NCI-H2107 treated with DMSO at 0.1 percent for 48 hours (cell line): Measurements from ENCODE around the gene KCNQ1.
A peak's percentile ranks its signal among the peaks of the same experiment; 100 is the strongest.

ENCODE experiments used
- DNase-seq: peaks from one replicate; lab custom pipeline; 2025; ENCODE audit not compliant: unreplicated experiment; lab: John Stamatoyannopoulos, UW

Gene KCNQ1

GRCh38 chr11:2643746-2644145 is 198.9 kb downstream of the KCNQ1 start:
- DNase-seq, result no peak

GRCh38 chr11:2644844-2645778 is 200.3 kb downstream of the KCNQ1 start:
- DNase-seq, result no peak

GRCh38 chr11:2645779-2646118 is 200.9 kb downstream of the KCNQ1 start:
- DNase-seq, result no peak

- DNase-seq, result no peak
Measured at GRCh38 chr11:2647167-2647566, 202.4 kb downstream of the KCNQ1 start.

- no peak for DNase-seq
Measured at GRCh38 chr11:2647953-2648352, 203.1 kb downstream of the KCNQ1 start.

GRCh38 chr11:2649400-2649799 is 204.6 kb downstream of the KCNQ1 start:
- no peak for DNase-seq

- DNase-seq, result no peak
Measured at GRCh38 chr11:2649848-2650247, 205.0 kb downstream of the KCNQ1 start.

GRCh38 chr11:2650343-2650867 is 205.6 kb downstream of the KCNQ1 start:
- DNase-seq, result no peak

- DNase-seq, result no peak
Measured at GRCh38 chr11:2651054-2651617, 206.3 kb downstream of the KCNQ1 start.

GRCh38 chr11:2651826-2652271 is 207.0 kb downstream of the KCNQ1 start:
- no peak for DNase-seq

- DNase-seq, result no peak
Measured at GRCh38 chr11:2652333-2653197, 207.8 kb downstream of the KCNQ1 start.

- no peak for DNase-seq
Measured at GRCh38 chr11:2653198-2653551, 208.4 kb downstream of the KCNQ1 start.

- peak; percentile 9 for DNase-seq
Measured at GRCh38 chr11:2653930-2654739, 209.3 kb downstream of the KCNQ1 start.

- no peak for DNase-seq
Measured at GRCh38 chr11:2655016-2655719, 210.4 kb downstream of the KCNQ1 start.

GRCh38 chr11:2655834-2656622 is 211.2 kb downstream of the KCNQ1 start:
- peak; percentile 9 for DNase-seq

- no peak for DNase-seq
Measured at GRCh38 chr11:2656859-2657258, 212.1 kb downstream of the KCNQ1 start.

GRCh38 chr11:2657697-2658284 is 213.0 kb downstream of the KCNQ1 start:
- no peak for DNase-seq

GRCh38 chr11:2660357-2660939 is 215.6 kb downstream of the KCNQ1 start:
- DNase-seq, result no peak
